A673 (cell line): Measurements from ENCODE around the gene AFAP1. TPM values are rescaled to one million over a fixed set of nuclear protein-coding genes. Genes with fewer than 3 reads are reported as not detected.
A peak's percentile ranks its signal among the peaks of the same experiment; 100 is the strongest.

Experiments used
- BruUV-seq: library from RNA; stranded (reverse); fragments of 400-500 nt; replicated peaks from 2 replicates; lab custom pipeline; 2021; lab: Mats Ljungman, UMichigan
- CTCF ChIA-PET: fragments of 300-600 bp; sonication (Branson Sonifier 250); formaldehyde crosslinking; loops from one replicate; lab custom pipeline; 2022; ENCODE audit warnings: antibody characterized with exemption; lab: Charles Lee
- POLR2A ChIA-PET: fragments of 300-600 bp; sonication (Branson Sonifier 250); formaldehyde crosslinking; loops from one replicate; lab custom pipeline; 2022; ENCODE audit warnings: antibody characterized with exemption; ENCODE audit not compliant: low non-redundant PET; lab: Charles Lee
- DNase-seq: peaks from one replicate; pipeline ENCODE4 v3.0.0-alpha.2; 2015; ENCODE audit warnings: low spot score
- H3K27ac ChIP-seq: fragments of 200-600 bp; sonication (generic); 2 replicates; pipeline ENCODE4 v1.5.1; 2016; ENCODE audit warnings: mixed run types, low read depth, mild to moderate bottlenecking, mixed read lengths, antibody characterized with exemption, low read length; ENCODE audit not compliant: poor library complexity, severe bottlenecking
- H3K27me3 ChIP-seq: fragments of 200-600 bp; sonication (generic); replicated peaks from 2 replicates; pipeline ENCODE4 v1.6.1; 2017; ENCODE audit warnings: mixed run types, low read depth, mild to moderate bottlenecking, mixed read lengths, antibody characterized with exemption, low read length; ENCODE audit not compliant: insufficient read depth, poor library complexity
- H3K36me3 ChIP-seq: fragments of 200-600 bp; sonication (generic); 2 replicates; pipeline ENCODE4 v1.6.1; 2016; ENCODE audit warnings: mixed run types, mild to moderate bottlenecking, mixed read lengths, antibody characterized with exemption, low read length; ENCODE audit not compliant: insufficient read depth, poor library complexity, severe bottlenecking
- H3K4me1 ChIP-seq: fragments of 200-600 bp; sonication (generic); 2 replicates; pipeline ENCODE4 v1.6.1; 2017; ENCODE audit warnings: mixed run types, mild to moderate bottlenecking, mixed read lengths, antibody characterized with exemption, low read length; ENCODE audit not compliant: insufficient read depth, poor library complexity, severe bottlenecking
- H3K4me3 ChIP-seq: fragments of 200-600 bp; sonication (generic); 2 replicates; pipeline ENCODE4 v1.5.1; 2016; ENCODE audit warnings: low read depth, mixed run types, mild to moderate bottlenecking, mixed read lengths, low read length; ENCODE audit not compliant: poor library complexity, severe bottlenecking
- H3K9me3 ChIP-seq: fragments of 200-600 bp; sonication (generic); 2 replicates; pipeline ENCODE4 v1.6.1; 2016; ENCODE audit warnings: mixed run types, low read depth, mild to moderate bottlenecking, mixed read lengths, antibody characterized with exemption, low read length; ENCODE audit not compliant: poor library complexity, severe bottlenecking
- EZH2 ChIP-seq: fragments of 200-600 bp; sonication (generic); IDR thresholded peaks from 2 replicates; pipeline ENCODE4 v1.6.1; 2017; ENCODE audit warnings: borderline replicate concordance, low read depth, mild to moderate bottlenecking, mixed read lengths, antibody characterized with exemption, low read length; ENCODE audit not compliant: poor library complexity, severe bottlenecking
- intact Hi-C: fragments of 100-400 bp; cut with micrococcal nuclease; formaldehyde crosslinking; loops from one replicate; pipeline ENCODE4 v1.10.0; 2022; ENCODE audit not compliant: unreplicated experiment
- total RNA-seq: library from RNA; stranded (reverse); gene quantifications from 2 replicates; pipeline ENCODE4 v1.2.3, GENCODE V29; 2021
- TF ChIP-seq, protein P1 (sequence below): fragments of 300-800, 200-600 bp; sonication (generic); conservative IDR thresholded peaks from 2 replicates; pipeline ENCODE4 v1.5.1; 2017; ENCODE audit warnings: low read depth, mild to moderate bottlenecking, antibody characterized with exemption, low read length, moderate library complexity, mixed read lengths

AFAP1 gene
- total RNA-seq, 1 experiment from 2014 or later: 42.6 TPM

DNA sequence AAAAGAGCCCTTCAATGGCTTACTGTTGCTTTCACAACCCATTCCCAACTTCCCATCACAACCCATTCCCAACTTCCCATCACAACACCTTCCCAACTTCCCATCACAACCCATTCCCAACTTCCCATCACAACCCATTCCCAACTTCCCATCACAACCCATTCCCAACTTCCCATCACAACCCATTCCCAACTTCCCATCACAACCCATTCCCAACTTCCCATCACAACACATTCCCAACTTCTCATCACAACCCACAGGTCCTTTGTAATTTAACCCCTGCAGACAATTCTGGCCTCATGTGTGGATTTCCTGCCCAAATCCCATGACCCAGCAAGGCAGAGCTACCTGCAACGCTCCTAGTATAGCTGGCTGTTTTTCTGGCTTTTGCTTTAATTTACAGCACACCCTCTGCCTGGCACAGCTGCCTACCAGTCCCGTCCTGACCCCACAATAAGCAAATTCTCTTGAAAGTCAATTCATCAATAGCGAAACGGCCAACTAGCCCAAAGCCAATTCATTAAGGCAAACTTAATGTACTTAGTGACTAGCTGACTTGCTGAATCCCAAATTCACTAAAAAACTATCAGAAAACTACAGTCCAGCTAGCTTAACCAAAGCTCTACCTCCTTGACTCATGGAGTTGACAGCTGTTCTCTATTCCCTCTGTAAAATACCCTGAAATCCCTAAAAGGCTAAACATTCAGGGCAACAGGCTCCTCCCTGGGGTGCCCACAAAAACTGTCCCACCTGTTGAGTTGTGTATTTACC, 75.6 kb downstream of the AFAP1 start:
- intact Hi-C loops: no loop called here
- H3K4me3 ChIP-seq: no peak overlapping the region
- no peaks in the 10 kb centered on the region for H3K27me3 ChIP-seq
- CTCF ChIA-PET: interaction anchor here (1.0 kb wide), 1 partner anchor 20 kb away, joined by 4 read pairs; no protein-coding TSS in a partner anchor
- H3K9me3 ChIP-seq: no peaks in the 10 kb centered on the region
- peak; percentile 58 for DNase-seq
- BruUV-seq: no TSS peak
- POLR2A ChIA-PET: no interaction called here
- TF ChIP-seq, protein P1, sequence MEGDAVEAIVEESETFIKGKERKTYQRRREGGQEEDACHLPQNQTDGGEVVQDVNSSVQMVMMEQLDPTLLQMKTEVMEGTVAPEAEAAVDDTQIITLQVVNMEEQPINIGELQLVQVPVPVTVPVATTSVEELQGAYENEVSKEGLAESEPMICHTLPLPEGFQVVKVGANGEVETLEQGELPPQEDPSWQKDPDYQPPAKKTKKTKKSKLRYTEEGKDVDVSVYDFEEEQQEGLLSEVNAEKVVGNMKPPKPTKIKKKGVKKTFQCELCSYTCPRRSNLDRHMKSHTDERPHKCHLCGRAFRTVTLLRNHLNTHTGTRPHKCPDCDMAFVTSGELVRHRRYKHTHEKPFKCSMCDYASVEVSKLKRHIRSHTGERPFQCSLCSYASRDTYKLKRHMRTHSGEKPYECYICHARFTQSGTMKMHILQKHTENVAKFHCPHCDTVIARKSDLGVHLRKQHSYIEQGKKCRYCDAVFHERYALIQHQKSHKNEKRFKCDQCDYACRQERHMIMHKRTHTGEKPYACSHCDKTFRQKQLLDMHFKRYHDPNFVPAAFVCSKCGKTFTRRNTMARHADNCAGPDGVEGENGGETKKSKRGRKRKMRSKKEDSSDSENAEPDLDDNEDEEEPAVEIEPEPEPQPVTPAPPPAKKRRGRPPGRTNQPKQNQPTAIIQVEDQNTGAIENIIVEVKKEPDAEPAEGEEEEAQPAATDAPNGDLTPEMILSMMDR: no peak
- no peaks in the 10 kb centered on the region for H3K36me3 ChIP-seq
- no peak overlapping the region for H3K27ac ChIP-seq
- peaks cover 38% of the 10 kb centered on the region for H3K4me1 ChIP-seq

DNA sequence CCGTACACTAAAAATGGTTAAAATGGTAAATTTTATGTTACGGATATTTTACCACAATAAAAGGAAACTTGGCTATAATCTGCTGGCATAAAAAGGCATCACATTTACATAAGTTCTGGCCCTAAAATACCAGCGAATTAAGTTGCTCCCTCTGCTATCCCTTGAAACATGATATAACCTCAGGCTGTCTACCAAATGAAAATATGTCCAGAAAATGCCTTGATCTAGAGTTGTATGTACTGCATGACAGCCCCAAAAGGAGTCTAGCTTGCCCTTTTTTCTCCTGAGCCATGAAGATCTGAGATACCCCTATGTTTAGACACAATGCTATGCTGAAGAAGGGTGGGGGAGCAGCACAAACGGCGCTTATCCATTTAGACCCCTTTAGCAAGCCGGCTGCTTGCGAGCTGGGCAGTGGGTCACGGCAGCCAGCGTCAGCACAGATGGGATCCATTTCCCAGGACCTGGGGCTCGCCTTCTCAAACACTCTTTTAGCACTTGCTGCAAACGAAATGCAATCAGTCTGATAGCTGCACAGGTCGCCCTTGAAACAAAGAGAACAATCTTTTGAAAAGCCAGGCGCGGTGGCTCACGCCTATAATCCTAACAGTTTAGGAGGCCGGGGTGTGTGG, 77.0 kb downstream of the AFAP1 start:
- intact Hi-C loops: no loop called here
- no peak for TF ChIP-seq EZH2
- TF ChIP-seq, protein P1: no peak
- POLR2A ChIA-PET: no interaction called here
- Histone ChIP-seq H3K27ac (peak overlapping the region; percentile 42), H3K36me3 (no peaks in the 10 kb centered on the region), H3K27me3 (no peaks in the 10 kb centered on the region), H3K9me3 (no peaks in the 10 kb centered on the region), H3K4me3 (no peak overlapping the region), H3K4me1 (peaks cover 50% of the 10 kb centered on the region)
- no TSS peak for BruUV-seq
- DNase-seq: no peak
- CTCF ChIA-PET: interaction anchor here (0.7 kb wide), 1 partner anchor 18 kb away, joined by 4 read pairs; no protein-coding TSS in a partner anchor

DNA sequence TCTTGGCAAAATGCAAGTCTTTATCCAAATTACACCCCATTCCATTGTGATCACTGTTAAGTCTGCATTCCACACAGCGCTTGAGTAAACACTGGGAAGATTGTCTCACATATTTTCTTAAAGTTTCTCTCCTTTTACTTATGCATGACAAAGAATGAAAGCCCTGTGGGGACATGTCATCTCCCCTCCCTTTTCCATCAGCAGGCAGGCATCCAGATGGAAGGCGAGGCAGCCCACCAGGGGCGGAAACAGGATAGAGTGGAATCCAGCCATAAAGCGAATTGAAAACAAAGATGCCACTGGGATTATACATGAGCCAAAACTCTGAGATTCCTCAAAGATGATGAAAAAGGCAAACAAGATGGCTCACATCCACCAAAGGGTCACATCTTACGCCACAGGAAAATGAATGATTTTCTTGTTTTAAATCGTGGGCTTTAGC, 78.2 kb downstream of the AFAP1 start:
- POLR2A ChIA-PET: no interaction called here
- Histone ChIP-seq H3K27me3 (no peaks in the 10 kb centered on the region), H3K4me1 (peaks cover 62% of the 10 kb centered on the region), H3K27ac (peak overlapping the region; percentile 83), H3K36me3 (no peaks in the 10 kb centered on the region), H3K4me3 (peak overlapping the region; percentile 20), H3K9me3 (no peaks in the 10 kb centered on the region)
- no peak for TF ChIP-seq EZH2
- TF ChIP-seq, protein P1: no peak
- intact Hi-C loops: no loop called here
- CTCF ChIA-PET: no interaction called here
- BruUV-seq: no TSS peak
- DNase-seq: peak; percentile 86
